HG02759 (cell line): ENCODE data around the gene LAX1.

Experiments
- ATAC-seq: cut with Tn5 transposase; IDR thresholded peaks from one replicate; pipeline ENCODE4 v1.9.1; 2021; ENCODE audit warnings: mild to moderate bottlenecking, moderate library complexity; ENCODE audit not compliant: unreplicated experiment

Gene LAX1

GRCh38 chr1:203807196-203807595 lies 42.2 kb downstream of the LAX1 start:
- ATAC-seq = no peak

- no peak for ATAC-seq
Measured at GRCh38 chr1:203813581-203814341, 48.8 kb downstream of the LAX1 start.

GRCh38 chr1:203818399-203818798 lies 53.4 kb downstream of the LAX1 start:
- no peak for ATAC-seq

GRCh38 chr1:203823306-203823705 lies 58.3 kb downstream of the LAX1 start:
- ATAC-seq = no peak
